NCI-H2171 (cell line): ENCODE results near the gene OR7G2.

Source experiments
- DNase-seq: peaks from one replicate; lab custom pipeline; 2025; lab: John Stamatoyannopoulos, UW

The OR7G2 gene

DNA sequence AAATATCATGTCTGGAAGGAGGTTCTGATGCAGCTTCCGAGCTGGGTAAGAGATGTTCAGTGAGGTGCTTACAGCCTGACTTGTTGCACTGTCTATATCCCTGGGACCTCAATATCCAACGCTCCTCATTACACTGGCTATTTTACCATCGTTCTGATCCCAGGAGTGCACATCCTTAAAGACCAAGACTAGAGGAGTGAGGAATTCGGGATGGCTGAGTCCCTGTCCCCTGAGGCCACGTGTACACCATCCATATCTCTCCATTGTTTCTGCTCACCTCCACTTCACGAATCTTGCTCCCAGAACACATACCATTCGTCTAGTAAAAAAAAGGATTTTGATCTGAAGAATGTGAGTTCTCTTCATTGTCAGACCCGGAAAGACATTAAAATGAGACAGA, at the start of gene OR7G2:
Gene OR7G2, minus strand, starts transcription at position 101 of the 400 bp plus-strand sequence. CDS start 4,232 bp downstream, outside the sequence.
- no peak for DNase-seq

DNA sequence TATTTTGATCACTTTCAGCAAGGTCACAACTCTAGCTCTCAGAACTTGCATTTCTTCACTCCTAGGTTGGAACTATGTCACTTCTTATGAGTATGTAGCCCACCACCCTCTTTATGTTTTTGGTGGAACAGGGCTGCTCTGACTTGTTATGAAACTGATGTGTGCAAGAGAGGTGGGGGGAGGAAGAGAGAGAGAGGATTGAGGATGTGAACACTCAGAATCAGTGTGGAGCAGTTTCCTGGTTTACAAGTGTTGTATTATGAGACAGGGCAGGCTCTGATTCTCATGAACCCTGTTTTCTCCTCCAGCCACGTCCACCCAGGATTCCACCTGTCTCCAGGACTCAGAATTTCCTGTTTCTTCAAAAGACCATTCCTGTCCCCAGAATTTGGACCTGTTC, 49.0 kb upstream of the OR7G2 start:
- DNase-seq: no peak

DNA sequence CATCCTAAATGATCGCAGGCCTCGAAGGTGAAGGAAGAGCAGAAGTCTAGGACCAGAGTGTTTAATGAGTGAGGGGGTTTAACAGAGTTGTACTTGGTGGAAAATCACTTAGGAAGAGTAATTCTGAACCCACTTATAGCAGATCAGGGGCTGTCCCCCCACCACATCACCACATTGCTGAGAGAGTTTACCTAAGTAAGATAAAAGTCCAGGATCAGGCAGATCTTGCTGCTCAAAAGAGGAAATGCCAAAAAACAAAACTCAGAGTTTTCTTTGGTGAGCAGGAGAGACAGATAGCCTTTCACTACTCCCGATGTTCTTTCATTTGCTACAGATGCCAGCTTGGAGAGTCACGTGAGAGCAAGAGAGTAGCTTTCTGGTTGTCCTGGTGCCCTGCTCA, 48.3 kb upstream of the OR7G2 start:
- DNase-seq: no peak

DNA sequence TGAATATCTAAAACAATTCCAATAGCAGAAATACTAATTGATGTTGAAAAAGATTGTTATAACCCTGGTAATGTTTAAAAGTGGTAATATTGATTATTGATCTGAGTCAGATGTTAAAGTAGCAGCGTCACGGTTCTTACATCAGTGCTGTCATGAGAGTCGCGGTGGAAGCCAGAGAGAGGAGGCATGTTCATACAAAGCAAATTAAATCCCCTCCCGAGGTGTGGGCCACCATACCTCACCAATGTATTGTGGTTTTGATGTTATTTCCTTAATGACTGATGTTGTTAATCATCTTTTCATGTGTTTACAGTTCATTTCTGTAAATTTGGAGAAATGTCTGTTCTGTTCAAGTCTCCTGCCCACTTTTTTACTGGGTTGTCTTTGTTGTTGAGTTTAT, 44.1 kb upstream of the OR7G2 start:
- no peak for DNase-seq

DNA sequence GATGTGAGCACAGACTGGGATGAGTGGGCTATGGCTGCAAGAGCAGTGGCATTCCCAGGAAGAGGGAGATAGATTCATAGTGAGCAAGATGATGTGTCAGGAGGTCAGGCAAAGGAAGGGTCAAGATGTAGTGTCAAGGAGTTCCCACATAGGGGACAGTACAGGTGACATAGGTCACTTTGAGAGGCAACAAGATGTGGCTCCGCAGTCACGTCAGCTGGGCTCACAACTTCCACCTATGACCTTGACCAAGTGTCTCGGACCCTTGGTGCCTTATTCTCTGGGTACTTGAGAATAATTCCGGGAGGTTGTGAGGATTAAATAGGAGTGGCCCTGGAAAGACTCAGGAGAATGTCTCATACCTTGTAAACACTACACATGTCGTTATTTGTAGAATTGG, 43.4 kb upstream of the OR7G2 start:
- DNase-seq: no peak

GRCh38 chr19:9149997-9150396, 42.7 kb upstream of the OR7G2 start:
- no peak for DNase-seq

DNA sequence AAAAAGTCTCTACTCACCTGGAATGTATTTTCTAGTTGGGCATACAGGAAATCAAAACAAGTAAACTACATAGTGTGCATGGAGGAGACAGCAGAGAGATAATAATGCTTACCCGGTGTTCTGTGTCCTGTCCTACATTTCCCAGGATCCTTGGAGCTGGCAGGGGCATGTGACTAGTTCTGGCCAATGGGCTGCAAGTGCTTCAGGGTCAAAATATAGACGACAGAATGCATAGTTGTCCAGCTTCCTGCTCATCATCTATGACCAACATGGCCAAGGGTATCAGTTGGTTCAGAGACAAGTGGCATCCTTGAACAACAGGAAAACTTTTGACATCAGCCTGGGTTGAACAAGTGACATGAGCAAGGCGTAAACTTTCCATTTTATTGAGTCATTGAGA, 41.4 kb upstream of the OR7G2 start:
- no peak for DNase-seq

DNA sequence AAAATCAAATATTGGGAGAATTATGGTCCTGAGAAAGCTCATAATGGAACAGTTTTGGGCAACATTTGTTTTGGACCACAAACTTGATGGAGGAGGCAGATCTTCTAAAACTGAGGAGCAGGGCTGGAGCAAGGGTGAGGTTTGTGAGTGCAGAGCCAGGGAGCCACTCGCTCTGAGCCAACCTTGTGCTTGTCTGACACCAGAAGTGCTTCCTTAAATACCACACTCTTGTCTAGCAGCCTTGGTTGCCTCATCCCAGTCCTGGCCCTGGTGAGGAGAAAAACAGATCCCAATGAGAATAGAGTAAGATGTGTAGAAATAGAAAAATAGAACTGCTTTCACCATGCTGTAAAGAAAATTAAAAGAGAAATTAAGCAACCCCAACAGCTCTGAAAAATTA, 39.6 kb upstream of the OR7G2 start:
- DNase-seq: no peak

DNA sequence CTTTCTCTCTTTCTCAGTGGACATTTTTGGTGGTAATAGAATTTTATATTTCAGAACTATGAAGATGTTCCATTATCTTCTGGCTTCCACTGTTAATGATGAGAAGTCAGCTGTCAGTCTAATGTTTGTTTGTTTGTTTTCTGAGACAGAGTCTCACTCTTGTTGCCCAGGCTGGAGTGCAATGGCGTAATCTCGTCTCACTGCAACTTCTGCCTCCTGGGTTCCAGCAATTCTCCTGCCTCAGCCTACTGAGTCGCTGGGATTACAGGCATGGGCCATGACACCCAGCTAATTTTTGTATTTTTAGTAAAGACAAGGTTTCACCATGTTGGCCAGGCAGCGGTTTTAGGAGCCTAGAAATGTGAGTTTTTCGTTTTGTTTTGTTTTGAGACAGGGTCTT, 37.6 kb upstream of the OR7G2 start:
- no peak for DNase-seq

DNA sequence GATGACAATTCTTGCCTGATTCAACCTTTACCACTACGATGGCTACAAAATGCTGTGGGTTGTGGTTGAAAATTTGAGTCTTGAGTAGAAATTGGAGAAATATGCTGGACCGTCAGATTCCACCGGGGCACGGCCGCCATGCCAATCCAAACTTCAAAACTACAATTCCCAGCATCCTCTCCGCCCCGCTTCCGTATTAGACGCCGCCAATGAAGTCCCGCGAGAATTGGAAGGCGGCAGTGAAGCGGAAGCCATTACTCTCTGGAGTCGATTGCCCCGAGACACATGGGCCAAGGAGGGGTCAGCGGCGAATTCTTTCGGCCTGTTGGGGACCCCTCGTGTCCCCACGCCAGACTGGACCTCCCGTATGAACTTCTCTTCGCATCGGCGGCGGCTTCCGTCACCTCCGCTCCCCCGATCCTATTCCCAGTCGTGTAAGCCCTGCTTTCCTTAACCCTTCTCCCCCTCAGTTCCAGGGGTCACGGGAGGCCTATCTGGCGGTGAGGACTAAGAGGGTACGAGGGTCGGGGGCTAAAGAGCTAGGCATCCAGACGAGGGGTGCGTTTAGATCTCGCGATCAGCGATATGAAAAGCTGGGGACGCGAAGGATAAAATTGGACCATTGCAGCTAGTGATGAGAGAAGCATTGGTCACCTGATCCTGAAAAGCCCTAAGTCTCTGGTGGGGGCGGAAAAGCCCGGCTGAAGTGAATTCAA, 33.0 kb upstream of the OR7G2 start, which contains the start of gene ZNF317:
Gene ZNF317, plus strand, starts transcription at position 239 of the 716 bp plus-strand sequence. CDS start 15,620 bp downstream, outside the sequence.
- peak; percentile 94 for DNase-seq

GRCh38 chr19:9139609-9140158, 32.4 kb upstream of the OR7G2 start:
- DNase-seq: no peak

DNA sequence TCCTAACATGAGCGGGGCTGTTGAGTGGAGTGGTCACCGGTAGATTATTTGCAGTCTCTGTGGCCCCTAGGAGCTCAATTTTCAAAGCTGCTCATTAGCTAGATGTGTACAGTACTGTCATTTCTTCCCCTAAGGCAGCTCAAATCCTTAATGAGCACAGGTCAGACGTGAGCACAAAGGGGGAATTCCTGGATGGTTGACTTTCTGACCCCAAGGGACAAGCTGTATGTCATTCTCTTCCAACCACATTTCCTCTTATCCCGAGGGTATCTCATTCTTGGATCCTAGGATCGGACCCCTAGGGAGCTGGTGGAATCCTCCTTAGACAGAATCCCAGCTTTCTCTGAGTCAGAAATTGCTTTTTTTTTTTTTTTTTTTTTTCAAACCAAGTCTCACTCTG, 25.1 kb upstream of the OR7G2 start:
- DNase-seq: no peak

DNA sequence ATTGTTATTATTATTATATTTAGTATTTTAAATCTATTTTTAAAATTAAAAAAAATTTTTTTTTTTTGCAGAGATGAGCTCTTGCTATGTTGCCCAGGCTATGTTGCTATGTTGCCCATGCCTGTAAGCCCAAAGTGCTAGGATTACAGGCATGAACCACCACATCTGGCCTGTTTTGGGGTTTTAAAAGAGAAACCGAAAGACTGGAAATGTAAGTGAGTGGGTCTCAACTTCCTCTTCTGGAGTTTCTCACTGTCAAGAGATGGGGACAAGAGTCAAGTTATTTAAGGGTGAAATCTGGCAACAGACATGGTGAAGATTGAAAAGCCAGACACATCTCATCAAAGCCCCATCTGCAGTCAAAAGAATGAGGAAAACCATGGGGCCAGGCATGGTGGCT, 23.7 kb upstream of the OR7G2 start:
- no peak for DNase-seq

GRCh38 chr19:9128171-9128570, 20.9 kb upstream of the OR7G2 start:
- no peak for DNase-seq

DNA sequence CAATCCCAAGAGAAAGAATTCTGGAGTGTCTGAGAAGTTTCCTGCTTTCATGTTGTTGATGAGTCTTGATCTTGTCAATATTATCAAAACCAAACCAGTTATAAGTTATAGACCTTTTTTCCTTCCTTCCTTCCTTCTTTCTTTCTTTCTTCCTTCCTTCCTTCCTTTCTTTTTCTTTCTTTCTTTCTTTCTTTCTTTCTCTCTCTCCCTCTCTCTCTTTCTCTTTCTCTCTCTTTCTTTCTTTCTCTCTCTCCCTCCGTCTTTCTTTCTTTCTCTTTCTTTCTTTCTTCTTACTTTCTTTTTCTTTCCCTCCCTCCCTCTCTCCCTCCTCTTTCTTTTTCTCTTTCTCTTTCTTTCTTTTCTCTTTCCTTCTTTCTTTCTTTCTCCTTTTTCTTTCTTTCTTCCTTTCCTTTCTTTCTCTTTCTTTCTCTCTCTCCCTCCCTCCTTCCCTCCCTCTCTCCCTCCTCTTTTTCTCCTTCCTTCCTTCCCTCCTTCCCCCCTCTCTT, 19.7 kb upstream of the OR7G2 start, which contains the start of gene OR7G3:
Gene OR7G3, minus strand, starts transcription at position 51 of the 506 bp plus-strand sequence. Its CDS starts 0 bp downstream, at position 51.
- no peak for DNase-seq

DNA sequence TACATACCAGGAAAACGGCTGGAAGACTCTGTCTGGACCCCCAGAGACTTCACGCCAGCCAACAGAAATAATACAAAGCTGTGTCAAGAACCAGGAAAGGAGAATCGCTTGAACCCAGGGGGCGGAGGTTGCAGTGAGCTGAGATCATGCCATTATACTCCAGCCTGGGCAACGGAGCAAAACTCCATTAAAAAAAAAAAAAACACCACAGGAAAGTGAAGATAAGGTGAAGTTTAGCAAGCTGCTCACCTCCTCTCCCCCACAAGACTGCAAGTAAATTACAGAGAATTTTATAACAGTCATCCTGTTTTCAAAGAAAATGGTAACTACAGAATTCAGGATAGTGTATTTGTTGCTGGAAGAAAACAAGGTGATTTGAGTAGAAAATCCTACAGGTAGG, 9.3 kb upstream of the OR7G2 start:
- DNase-seq: no peak

DNA sequence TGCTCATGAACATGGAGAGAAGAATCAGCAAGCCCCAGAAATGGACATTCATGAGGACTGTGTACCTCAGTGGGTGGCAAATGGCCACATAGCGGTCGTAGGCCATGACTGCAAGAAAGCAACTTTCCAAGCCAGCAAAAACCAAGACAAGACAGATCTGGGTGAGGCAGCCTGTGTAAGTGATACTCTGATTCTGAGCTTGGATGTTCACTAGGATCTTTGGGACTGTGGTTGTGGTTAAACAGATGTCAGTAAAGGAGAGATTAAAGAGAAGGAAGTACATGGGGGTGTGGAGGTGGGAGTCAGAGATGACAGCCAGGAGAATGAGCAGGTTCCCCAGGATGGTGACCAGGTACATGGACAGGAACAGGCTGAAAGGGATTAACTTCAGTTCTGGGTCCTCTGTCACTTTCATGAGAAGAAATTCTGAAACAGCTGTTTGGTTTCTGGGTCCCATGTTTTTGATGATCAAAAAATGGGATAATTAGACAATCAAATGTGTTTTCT, 8.1 kb upstream of the OR7G2 start, which contains the start of gene OR7G1:
Gene OR7G1, minus strand, starts transcription at position 457 of the 507 bp plus-strand sequence. Its CDS starts 0 bp downstream, at position 457.
- DNase-seq: no peak

DNA sequence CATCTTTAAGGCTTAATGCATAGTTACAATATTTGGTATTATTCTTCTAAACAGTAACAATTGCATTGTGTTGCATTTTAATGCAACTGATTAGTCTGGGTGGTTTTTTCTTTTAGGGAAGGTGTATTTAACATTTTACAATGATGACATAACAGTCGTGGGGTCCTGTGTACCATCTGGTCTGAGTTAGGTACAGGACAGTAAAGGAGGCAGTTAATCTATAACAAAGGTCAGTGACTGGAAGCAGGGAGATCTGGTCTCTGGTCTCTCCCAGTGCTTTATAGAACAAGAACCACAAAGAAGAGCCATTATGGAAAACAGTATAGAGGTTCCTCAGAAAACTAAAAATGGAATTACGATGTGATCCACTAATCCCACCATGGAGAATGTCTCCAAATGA, 2.7 kb upstream of the OR7G2 start:
- no peak for DNase-seq

DNA sequence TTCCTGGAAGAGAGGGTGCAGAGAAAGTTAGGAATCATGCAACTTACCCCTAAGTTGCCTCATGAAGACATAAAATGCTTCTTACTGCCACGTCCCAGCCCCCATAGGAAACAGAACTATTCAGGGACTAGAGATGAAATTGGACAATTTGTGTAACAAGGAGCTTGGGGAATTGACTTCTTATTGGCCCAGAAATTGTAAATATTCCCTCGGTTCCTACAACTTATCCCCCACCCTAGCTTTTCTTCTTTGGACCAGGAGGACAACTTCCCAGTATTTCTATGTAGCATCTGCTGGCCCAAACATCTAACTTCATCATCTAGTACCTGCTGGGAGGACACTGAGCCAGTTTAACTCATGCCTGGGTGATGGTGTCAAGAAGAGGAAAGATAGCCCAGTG, 20.5 kb downstream of the OR7G2 start, which contains the start of gene OR1M1:
Gene OR1M1, plus strand, starts transcription at position 301 of the 400 bp plus-strand sequence. CDS start 6,184 bp downstream, outside the sequence.
- no peak for DNase-seq

DNA sequence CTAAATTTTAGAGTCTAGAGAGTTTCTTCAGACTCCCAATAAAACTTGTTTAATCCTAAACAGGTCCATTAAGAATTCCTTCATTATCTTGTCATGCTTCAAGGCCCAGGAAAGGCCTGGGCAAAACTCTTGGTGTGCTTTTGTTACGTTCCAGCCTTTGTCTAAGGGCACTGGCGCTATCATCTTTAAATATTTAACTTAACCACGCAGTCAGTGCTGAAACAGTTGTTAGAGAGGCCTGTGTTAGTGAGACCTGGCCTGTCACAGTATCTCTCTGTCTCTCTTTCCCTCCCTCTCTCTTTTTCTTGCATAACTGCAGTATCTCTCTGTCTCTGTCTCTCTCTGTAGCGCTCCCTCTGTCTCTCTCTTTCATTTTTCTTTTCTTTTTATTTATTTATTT, 28.6 kb downstream of the OR7G2 start:
- no peak for DNase-seq

GRCh38 chr19:9076901-9077300, 30.4 kb downstream of the OR7G2 start:
- no peak for DNase-seq

DNA sequence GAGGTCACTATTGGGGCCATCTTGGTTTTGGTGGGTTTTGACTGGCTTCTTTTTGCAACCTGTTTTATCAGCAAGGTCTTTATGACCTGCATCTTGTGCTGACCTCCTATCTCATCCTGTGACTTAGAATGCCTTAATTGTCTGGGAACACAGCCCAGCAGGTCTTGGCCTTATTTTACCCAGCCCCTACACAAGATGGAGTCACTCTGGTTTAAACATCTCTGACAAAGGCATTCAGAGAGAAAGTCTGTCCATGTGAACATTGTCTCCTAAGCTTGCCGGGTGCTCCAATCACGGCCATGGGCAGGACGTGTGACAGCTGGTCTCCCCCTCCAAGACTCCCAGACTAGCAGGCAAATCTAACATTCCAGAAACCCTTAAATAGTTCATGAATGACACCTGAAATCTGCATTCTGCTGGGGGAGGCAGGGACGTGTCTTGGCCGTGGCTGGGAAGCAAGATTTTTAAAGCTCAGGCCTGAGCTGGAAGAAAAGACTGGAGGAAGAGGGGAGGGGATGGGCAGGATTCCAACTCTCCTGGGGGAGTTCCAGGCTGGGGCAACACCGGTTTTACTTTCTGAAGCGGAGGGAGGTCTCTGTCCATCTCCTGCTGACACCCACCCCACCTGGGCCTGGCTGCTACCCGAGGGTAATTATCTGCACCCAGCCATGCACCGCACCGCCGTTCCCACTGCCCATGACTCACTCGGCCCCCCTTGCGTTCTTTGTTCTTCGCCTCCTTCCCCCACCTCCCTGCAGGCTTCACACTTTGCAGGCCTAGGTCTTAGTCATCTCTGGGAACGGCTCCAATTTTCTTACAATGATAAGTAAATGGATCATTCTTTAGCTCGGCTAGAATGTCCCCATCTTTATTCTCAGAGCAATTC, 32.0 kb downstream of the OR7G2 start:
- no peak for DNase-seq
